Kidney (tissue), 14 donors: ENCODE results near the gene GPR17. TPM values are rescaled to one million over a fixed set of nuclear protein-coding genes. Genes with fewer than 3 reads are reported as not detected.

Experiments used
- DNase-seq, 5 donors: peaks; one replicate each; pipeline ENCODE4 v3.0.0-alpha.2; 2013 to 2020
- FAIRE-seq: peaks from 2 replicates; lab custom pipeline; 2012; peaks lifted over from hg19 to GRCh38; lab: Jason Lieb, UNC
- H3K27ac ChIP-seq, 2 donors: one replicate each; pipeline ENCODE4 v1.7.0; 2013; ENCODE audit warnings: low read depth in 2 of 2, low read length in 2 of 2, inconsistent platforms in 1 of 2
- H3K27me3 ChIP-seq: one replicate; pipeline ENCODE4 v1.7.1; 2013; ENCODE audit warnings: low read length, inconsistent platforms; ENCODE audit not compliant: control insufficient read depth, insufficient read depth
- H3K36me3 ChIP-seq, 3 donors: one replicate each; pipeline versions ENCODE4 v1.7.0 to v1.7.1; 2013; ENCODE audit warnings: low read length in 3 of 3, control low read depth in 1 of 3, inconsistent platforms in 1 of 3; ENCODE audit not compliant: insufficient read depth in 3 of 3, control insufficient read depth in 2 of 3
- H3K4me1 ChIP-seq, 3 donors: one replicate each; pipeline versions ENCODE4 v1.7.0 to v1.7.1; 2013; ENCODE audit warnings: low read length in 3 of 3, inconsistent platforms in 1 of 3, low read depth in 1 of 3; ENCODE audit not compliant: control insufficient read depth in 2 of 3, insufficient read depth in 2 of 3
- H3K4me3 ChIP-seq, 3 donors: one replicate each; pipeline versions ENCODE4 v1.7.0 to v1.8.1; 2013; ENCODE audit warnings: low read length in 3 of 3, control low read depth in 1 of 3, inconsistent platforms in 1 of 3
- H3K9ac ChIP-seq, 3 donors: one replicate each; pipeline versions ENCODE4 v1.7.0 to v1.7.1; 2013; ENCODE audit warnings: low read length in 3 of 3, control low read depth in 1 of 3, inconsistent platforms in 1 of 3
- H3K9me3 ChIP-seq, 3 donors: one replicate each; pipeline versions ENCODE4 v1.7.0 to v1.7.1; 2013; ENCODE audit warnings: low read length in 3 of 3, control low read depth in 1 of 3, inconsistent platforms in 1 of 3; ENCODE audit not compliant: control insufficient read depth in 2 of 3, insufficient read depth in 1 of 3
- CTCF ChIP-seq: IDR thresholded peaks from 3 replicates; pipeline ENCODE4 v1.5.1; 2012; ENCODE audit warnings: mild to moderate bottlenecking, moderate library complexity, borderline replicate concordance; ENCODE audit not compliant: insufficient read depth; ENCODE audit errors: extremely low read depth
- intact Hi-C: fragments of 100-400 bp; cut with DNase I; formaldehyde crosslinking; loops from one replicate; pipeline ENCODE4 v1.11.1; 2022
- polyA plus RNA-seq: library from polyadenylated mRNA; stranded (reverse); fragments of 350-450 nt; fragmentation: Illumina TruSeq; extraction: RNeasy Lipid Tissue Mini Kit (QIAGEN cat#74804); gene quantifications from one replicate; pipeline ENCODE4 v1.2.3, GENCODE V29; 2014; ENCODE audit warnings: low read depth, low replicate concordance; ENCODE audit not compliant: insufficient read depth
- total RNA-seq: library from RNA; stranded (reverse); fragmentation: NEBNext Ultra II Directional; extraction: Animal tissue kit (Norgen Biotek cat#: 25700); gene quantifications from one replicate; pipeline ENCODE4 v1.2.1, GENCODE V29; 2021
- donor health status: control.
- donor health status: control.
- donor health status: control.
- donor health status: control.
- donor health status: control.
- donor health status: DM: yes; HTN: yes; CAD: no.
- donor health status: Normal renal cell carcinoma (clear cell type).

The GPR17 gene
- total and polyA plus RNA-seq, 2 donors from 2014 or later = 0.39 to 0.50 TPM

DNA sequence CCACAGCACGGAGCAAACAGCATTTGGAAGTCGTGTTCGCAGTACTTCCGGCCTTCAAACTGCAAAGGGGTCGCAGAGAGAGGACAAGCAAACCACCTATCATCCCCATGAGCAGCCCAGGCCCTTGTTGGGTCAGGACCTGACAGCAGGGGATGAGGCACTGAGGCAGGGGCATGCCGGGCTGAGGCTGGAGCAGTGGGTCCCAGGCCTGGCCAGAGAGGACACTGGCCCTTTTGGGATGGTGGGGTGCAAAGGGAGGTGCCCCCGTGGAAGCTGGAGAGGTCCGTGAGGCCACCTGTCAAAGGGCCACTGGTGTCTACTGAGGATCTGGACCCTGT lies 8.9 kb downstream of the GPR17 start:
- H3K4me3 ChIP-seq = no peak overlapping the region
- peak in 1 of 5 donors; percentile 54 for DNase-seq
- peaks cover 0 to 15% (median 0%) of the 10 kb centered on the region in 3 donors for H3K4me1 ChIP-seq
- no peaks in the 10 kb centered on the region for H3K36me3 ChIP-seq
- TF ChIP-seq CTCF = no peak
- no peak overlapping the region for H3K9ac ChIP-seq
- no peaks in the 10 kb centered on the region for H3K9me3 ChIP-seq
- H3K27ac ChIP-seq = no peak overlapping the region
- no peak for FAIRE-seq
- H3K27me3 ChIP-seq = no peaks in the 10 kb centered on the region
- intact Hi-C loops = no loop called here

GRCh38 chr2:127655209-127656073 lies 9.5 kb downstream of the GPR17 start:
- Histone ChIP-seq H3K27me3 (no peaks in the 10 kb centered on the region), H3K27ac (no peak overlapping the region), H3K9me3 (no peaks in the 10 kb centered on the region), H3K4me3 (no peak overlapping the region), H3K9ac (no peak overlapping the region), H3K4me1 (peaks cover 0 to 14% (median 0%) of the 10 kb centered on the region in 3 donors), H3K36me3 (no peaks in the 10 kb centered on the region)
- TF ChIP-seq CTCF = no peak
- DNase-seq (peak in 2 of 5 donors; percentile 30 to 43), FAIRE-seq (no peak)
- intact Hi-C loops = no loop called here

DNA sequence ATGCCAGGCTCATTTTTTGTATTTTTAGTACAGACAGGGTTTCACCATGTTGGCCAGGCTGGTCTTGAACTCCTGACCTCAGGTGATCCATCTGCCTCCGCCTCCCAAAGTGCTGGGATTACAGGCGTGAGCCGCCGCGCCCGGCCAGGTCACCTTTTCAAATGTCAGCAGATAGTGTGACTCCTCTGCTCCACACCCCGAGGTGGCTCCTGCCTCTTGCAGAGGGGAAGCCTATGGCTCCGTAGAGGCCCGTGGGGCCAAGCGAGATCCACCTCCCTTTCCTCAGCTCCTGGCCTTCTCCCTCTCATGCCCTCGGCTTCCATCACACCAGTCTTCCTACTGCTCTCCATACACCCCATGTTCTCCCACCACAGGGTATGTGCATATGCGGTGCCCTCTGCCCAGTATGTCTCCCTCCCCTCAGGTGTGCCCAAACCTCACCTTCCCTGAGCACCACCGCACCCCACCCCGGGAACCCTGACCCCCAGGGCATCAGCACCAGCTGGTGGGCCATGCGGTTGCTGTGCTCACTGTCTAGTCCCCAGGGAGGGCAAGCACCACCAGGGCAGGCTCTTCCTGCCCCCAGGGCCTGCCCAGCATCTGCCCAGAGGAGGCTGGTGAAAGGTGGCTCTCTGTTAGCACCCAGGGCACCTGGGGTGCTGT lies 10.7 kb downstream of the GPR17 start:
- FAIRE-seq (no peak), DNase-seq (peak in 2 of 5 donors; percentile 31 to 71)
- TF ChIP-seq CTCF = no peak
- Histone ChIP-seq H3K4me3 (no peak overlapping the region), H3K36me3 (no peaks in the 10 kb centered on the region), H3K9ac (no peak overlapping the region), H3K4me1 (peaks cover 0 to 22% (median 0%) of the 10 kb centered on the region in 3 donors), H3K27ac (no peak overlapping the region), H3K9me3 (no peaks in the 10 kb centered on the region), H3K27me3 (no peaks in the 10 kb centered on the region)
- intact Hi-C loops = no loop called here
